Upper lobe of left lung (tissue), 4 donors: ENCODE results near the gene KCNK13.

Source experiments
- EP300 ChIP-seq, 4 donors: sonication (generic); formaldehyde crosslinking; IDR thresholded peaks; one replicate each; pipeline ENCODE4 v1.5.1; 2017; ENCODE audit warnings: antibody characterized with exemption in 4 of 4, control low read depth in 2 of 4
- POLR2A ChIP-seq, 4 donors: fragments of 450-650 bp; IDR thresholded peaks; one replicate each; pipeline ENCODE4 v1.5.1; 2016 to 2017; ENCODE audit warnings: antibody characterized with exemption in 4 of 4, mild to moderate bottlenecking in 2 of 4
- POLR2AphosphoS5 ChIP-seq, 2 donors: sonication (generic); formaldehyde crosslinking; IDR thresholded peaks; one replicate each; pipeline ENCODE4 v1.5.1; 2017; ENCODE audit warnings: antibody characterized with exemption in 2 of 2
- TF ChIP-seq, protein P1 (sequence below), 6 experiments: fragments of 450-650 bp in 4 of 6; fragments of 200-600 bp in 2 of 6; sonication (generic) in 2 of 6; IDR thresholded peaks; one replicate each; pipeline ENCODE4 v1.5.1; 2016 to 2019; ENCODE audit warnings: antibody characterized with exemption in 6 of 6

DNA sequence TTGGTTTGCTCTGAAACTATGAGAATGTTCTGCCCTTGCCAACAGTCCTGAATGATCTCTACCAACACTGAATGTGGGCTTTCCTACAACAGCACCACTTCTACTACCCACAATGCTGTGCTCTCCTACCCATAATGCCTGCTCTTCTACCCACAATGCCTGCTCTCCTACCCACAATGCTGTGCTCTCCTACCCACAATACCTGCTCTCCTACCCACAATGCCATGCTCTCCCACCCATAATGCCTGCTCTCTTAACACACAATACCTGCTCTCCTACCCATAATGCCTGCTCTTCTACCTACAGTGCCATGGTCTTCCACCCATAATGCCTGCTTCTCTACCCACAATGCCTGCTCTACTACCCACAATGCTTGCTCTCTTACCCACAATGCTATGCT, 92.3 kb downstream of the KCNK13 start:
- TF ChIP-seq, protein P1, sequence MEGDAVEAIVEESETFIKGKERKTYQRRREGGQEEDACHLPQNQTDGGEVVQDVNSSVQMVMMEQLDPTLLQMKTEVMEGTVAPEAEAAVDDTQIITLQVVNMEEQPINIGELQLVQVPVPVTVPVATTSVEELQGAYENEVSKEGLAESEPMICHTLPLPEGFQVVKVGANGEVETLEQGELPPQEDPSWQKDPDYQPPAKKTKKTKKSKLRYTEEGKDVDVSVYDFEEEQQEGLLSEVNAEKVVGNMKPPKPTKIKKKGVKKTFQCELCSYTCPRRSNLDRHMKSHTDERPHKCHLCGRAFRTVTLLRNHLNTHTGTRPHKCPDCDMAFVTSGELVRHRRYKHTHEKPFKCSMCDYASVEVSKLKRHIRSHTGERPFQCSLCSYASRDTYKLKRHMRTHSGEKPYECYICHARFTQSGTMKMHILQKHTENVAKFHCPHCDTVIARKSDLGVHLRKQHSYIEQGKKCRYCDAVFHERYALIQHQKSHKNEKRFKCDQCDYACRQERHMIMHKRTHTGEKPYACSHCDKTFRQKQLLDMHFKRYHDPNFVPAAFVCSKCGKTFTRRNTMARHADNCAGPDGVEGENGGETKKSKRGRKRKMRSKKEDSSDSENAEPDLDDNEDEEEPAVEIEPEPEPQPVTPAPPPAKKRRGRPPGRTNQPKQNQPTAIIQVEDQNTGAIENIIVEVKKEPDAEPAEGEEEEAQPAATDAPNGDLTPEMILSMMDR (IDR thresholded peaks at IDR 0.05), result no peak
- no peak for TF ChIP-seq POLR2A (IDR thresholded peaks at IDR 0.05)
- no peak for TF ChIP-seq POLR2AphosphoS5 (IDR thresholded peaks at IDR 0.05)
- TF ChIP-seq EP300 (IDR thresholded peaks at IDR 0.05), result no peak
